ENCODE data around the gene ABCC4.
"Not testable (repeated sequence)": the region's sequence is repeated elsewhere in the genome, so short reads cannot be mapped to it uniquely, and the experiment has no call there.

The ABCC4 gene

GRCh38 chr13:95185851-95186250 lies 115.4 kb downstream of the ABCC4 start:
- H3K27ac ChIP-seq (ENCODE audit: low read depth, low read length): no peak overlapping the region
- H3K9me3 ChIP-seq (ENCODE audit: low read length): no peaks in the 10 kb centered on the region

GRCh38 chr13:95185311-95185710 lies 115.9 kb downstream of the ABCC4 start:
- Histone ChIP-seq H3K27ac (ENCODE audit: low read depth, low read length) (no peak overlapping the region), H3K9me3 (ENCODE audit: low read length) (no peaks in the 10 kb centered on the region), H3K4me1 (ENCODE audit: insufficient read depth, low read length) (peaks cover 9% of the 10 kb centered on the region), H3K9ac (ENCODE audit: low read length) (no peak overlapping the region), H3K4me3 (ENCODE audit: low read depth in 1 of 2, low read length in 2 of 2) (no peak overlapping the region), H3K27me3 (ENCODE audit: control insufficient read depth in 1 of 2, insufficient read depth in 2 of 2, low read length in 2 of 2) (no peaks in the 10 kb centered on the region), H3K36me3 (ENCODE audit: insufficient read depth, low read length) (peaks cover 6% of the 10 kb centered on the region)

More at GRCh38 chr13:95185851-95186250, 115.4 kb downstream of the ABCC4 start:
- H3K27me3 ChIP-seq (ENCODE audit: control insufficient read depth in 1 of 2, insufficient read depth in 2 of 2, low read length in 2 of 2): no peaks in the 10 kb centered on the region
- peaks cover 5% of the 10 kb centered on the region for H3K4me1 ChIP-seq (ENCODE audit: insufficient read depth, low read length)
- H3K36me3 ChIP-seq (ENCODE audit: insufficient read depth, low read length): peaks cover 6% of the 10 kb centered on the region
- H3K9ac ChIP-seq (ENCODE audit: low read length): no peak overlapping the region
- H3K4me3 ChIP-seq (ENCODE audit: low read depth in 1 of 2, low read length in 2 of 2): no peak overlapping the region

- Histone ChIP-seq H3K27ac (ENCODE audit: low read depth, low read length) (no peak overlapping the region), H3K4me3 (ENCODE audit: low read depth in 1 of 2, low read length in 2 of 2) (no peak overlapping the region), H3K9ac (ENCODE audit: low read length) (no peak overlapping the region)
Measured at GRCh38 chr13:95184317-95184716, 116.9 kb downstream of the ABCC4 start.

GRCh38 chr13:95182570-95183265 lies 118.5 kb downstream of the ABCC4 start:
- no peak overlapping the region for H3K4me3 ChIP-seq (ENCODE audit: low read depth in 1 of 2, low read length in 2 of 2)
- H3K36me3 ChIP-seq (ENCODE audit: insufficient read depth, low read length): peaks cover 2% of the 10 kb centered on the region
- no peak overlapping the region for H3K9ac ChIP-seq (ENCODE audit: low read length)
- no peaks in the 10 kb centered on the region for H3K27me3 ChIP-seq (ENCODE audit: control insufficient read depth in 1 of 2, insufficient read depth in 2 of 2, low read length in 2 of 2)
- H3K4me1 ChIP-seq (ENCODE audit: insufficient read depth, low read length): peaks cover 9% of the 10 kb centered on the region
- H3K27ac ChIP-seq (ENCODE audit: low read depth, low read length): no peak overlapping the region
- no peaks in the 10 kb centered on the region for H3K9me3 ChIP-seq (ENCODE audit: low read length)

More at GRCh38 chr13:95184317-95184716, 116.9 kb downstream of the ABCC4 start:
- Histone ChIP-seq H3K9me3 (ENCODE audit: low read length) (no peaks in the 10 kb centered on the region), H3K36me3 (ENCODE audit: insufficient read depth, low read length) (peaks cover 6% of the 10 kb centered on the region), H3K4me1 (ENCODE audit: insufficient read depth, low read length) (peaks cover 9% of the 10 kb centered on the region), H3K27me3 (ENCODE audit: control insufficient read depth in 1 of 2, insufficient read depth in 2 of 2, low read length in 2 of 2) (no peaks in the 10 kb centered on the region)

- Histone ChIP-seq H3K27ac (ENCODE audit: low read depth, low read length) (no peak overlapping the region), H3K4me3 (ENCODE audit: low read depth in 1 of 2, low read length in 2 of 2) (no peak overlapping the region), H3K36me3 (ENCODE audit: insufficient read depth, low read length) (peaks cover 6% of the 10 kb centered on the region), H3K27me3 (ENCODE audit: control insufficient read depth in 1 of 2, insufficient read depth in 2 of 2, low read length in 2 of 2) (no peaks in the 10 kb centered on the region), H3K9ac (ENCODE audit: low read length) (no peak overlapping the region), H3K9me3 (ENCODE audit: low read length) (no peaks in the 10 kb centered on the region), H3K4me1 (ENCODE audit: insufficient read depth, low read length) (peaks cover 9% of the 10 kb centered on the region)
Measured at GRCh38 chr13:95181586-95181985, 119.7 kb downstream of the ABCC4 start.

GRCh38 chr13:95180513-95181245 lies 120.6 kb downstream of the ABCC4 start:
- Histone ChIP-seq H3K9ac (ENCODE audit: low read length) (no peak overlapping the region), H3K27ac (ENCODE audit: low read depth, low read length) (no peak overlapping the region), H3K36me3 (ENCODE audit: insufficient read depth, low read length) (peaks cover 6% of the 10 kb centered on the region), H3K9me3 (ENCODE audit: low read length) (no peaks in the 10 kb centered on the region), H3K27me3 (ENCODE audit: control insufficient read depth in 1 of 2, insufficient read depth in 2 of 2, low read length in 2 of 2) (no peaks in the 10 kb centered on the region), H3K4me3 (ENCODE audit: low read depth in 1 of 2, low read length in 2 of 2) (no peak overlapping the region), H3K4me1 (ENCODE audit: insufficient read depth, low read length) (peaks cover 9% of the 10 kb centered on the region)

- Histone ChIP-seq H3K9ac (ENCODE audit: low read length) (no peak overlapping the region), H3K4me1 (ENCODE audit: insufficient read depth, low read length) (peaks cover 9% of the 10 kb centered on the region), H3K4me3 (ENCODE audit: low read depth in 1 of 2, low read length in 2 of 2) (no peak overlapping the region), H3K9me3 (ENCODE audit: low read length) (no peaks in the 10 kb centered on the region), H3K27me3 (ENCODE audit: control insufficient read depth in 1 of 2, insufficient read depth in 2 of 2, low read length in 2 of 2) (no peaks in the 10 kb centered on the region), H3K27ac (ENCODE audit: low read depth, low read length) (no peak overlapping the region), H3K36me3 (ENCODE audit: insufficient read depth, low read length) (peaks cover 6% of the 10 kb centered on the region)
Measured at GRCh38 chr13:95176611-95177259, 124.5 kb downstream of the ABCC4 start.

- no peak overlapping the region for H3K27ac ChIP-seq (ENCODE audit: low read depth, low read length)
- no peak overlapping the region for H3K9ac ChIP-seq (ENCODE audit: low read length)
- H3K4me3 ChIP-seq (ENCODE audit: low read depth in 1 of 2, low read length in 2 of 2): no peak overlapping the region
- no peaks in the 10 kb centered on the region for H3K27me3 ChIP-seq (ENCODE audit: control insufficient read depth in 1 of 2, insufficient read depth in 2 of 2, low read length in 2 of 2)
- peaks cover 6% of the 10 kb centered on the region for H3K36me3 ChIP-seq (ENCODE audit: insufficient read depth, low read length)
- H3K4me1 ChIP-seq (ENCODE audit: insufficient read depth, low read length): no peaks in the 10 kb centered on the region
- H3K9me3 ChIP-seq (ENCODE audit: low read length): no peaks in the 10 kb centered on the region
Measured at GRCh38 chr13:95174517-95174916, 126.7 kb downstream of the ABCC4 start.

- Histone ChIP-seq H3K9me3 (ENCODE audit: low read length) (no peaks in the 10 kb centered on the region), H3K27ac (ENCODE audit: low read depth, low read length) (no peak overlapping the region), H3K9ac (ENCODE audit: low read length) (no peak overlapping the region), H3K36me3 (ENCODE audit: insufficient read depth, low read length) (peaks cover 6% of the 10 kb centered on the region), H3K4me3 (ENCODE audit: low read depth in 1 of 2, low read length in 2 of 2) (no peak overlapping the region), H3K27me3 (ENCODE audit: control insufficient read depth in 1 of 2, insufficient read depth in 2 of 2, low read length in 2 of 2) (no peaks in the 10 kb centered on the region), H3K4me1 (ENCODE audit: insufficient read depth, low read length) (no peaks in the 10 kb centered on the region)
Measured at GRCh38 chr13:95168191-95168590, 133.1 kb downstream of the ABCC4 start.

- H3K4me3 ChIP-seq (ENCODE audit: low read depth in 1 of 2, low read length in 2 of 2); H3K4me1 ChIP-seq (ENCODE audit: insufficient read depth, low read length); H3K27ac ChIP-seq (ENCODE audit: low read depth, low read length); H3K9me3 ChIP-seq (ENCODE audit: low read length); H3K36me3 ChIP-seq (ENCODE audit: insufficient read depth, low read length); H3K27me3 ChIP-seq (ENCODE audit: control insufficient read depth in 1 of 2, insufficient read depth in 2 of 2, low read length in 2 of 2); H3K9ac ChIP-seq (ENCODE audit: low read length): not testable (repeated sequence)
Measured at GRCh38 chr13:95167003-95167402, 134.2 kb downstream of the ABCC4 start.

GRCh38 chr13:95164830-95165229 lies 136.4 kb downstream of the ABCC4 start:
- Histone ChIP-seq H3K4me3 (ENCODE audit: low read depth in 1 of 2, low read length in 2 of 2) (no peak overlapping the region), H3K4me1 (ENCODE audit: insufficient read depth, low read length) (no peaks in the 10 kb centered on the region), H3K36me3 (ENCODE audit: insufficient read depth, low read length) (peaks cover 18% of the 10 kb centered on the region), H3K9ac (ENCODE audit: low read length) (no peak overlapping the region), H3K9me3 (ENCODE audit: low read length) (no peaks in the 10 kb centered on the region), H3K27ac (ENCODE audit: low read depth, low read length) (no peak overlapping the region), H3K27me3 (ENCODE audit: control insufficient read depth in 1 of 2, insufficient read depth in 2 of 2, low read length in 2 of 2) (no peaks in the 10 kb centered on the region)

Measured in muscle layer of colon (tissue), 2 donors.